Fibroblast of lung (primary cell): Measurements from ENCODE around the gene PRICKLE1. TPM values are rescaled to one million over a fixed set of nuclear protein-coding genes. Genes with fewer than 3 reads are reported as not detected.

Experiments
- DNase-seq, 2 donors: peaks; one replicate each; pipeline versions ENCODE4 v3.0.0 to v3.0.0-alpha.2; 2010; ENCODE audit warnings: low read depth in 2 of 2
- H2AFZ ChIP-seq: 2 replicates; pipeline ENCODE4 v1.5.1; 2012; ENCODE audit warnings: low read length, control low read depth, inconsistent platforms
- H3K27ac ChIP-seq: 2 replicates; pipeline ENCODE4 v1.5.1; 2011; ENCODE audit warnings: low read length, control low read depth; ENCODE audit not compliant: insufficient read depth
- H3K27me3 ChIP-seq: 2 replicates; pipeline ENCODE4 v1.5.1; 2011; ENCODE audit warnings: mild to moderate bottlenecking, low read length; ENCODE audit not compliant: control insufficient read depth, insufficient read depth
- H3K36me3 ChIP-seq: 2 replicates; pipeline ENCODE4 v1.5.1; 2011; ENCODE audit warnings: low read length; ENCODE audit not compliant: control insufficient read depth, insufficient read depth
- H3K4me1 ChIP-seq: 2 replicates; pipeline ENCODE4 v1.5.1; 2011; ENCODE audit warnings: low read length; ENCODE audit not compliant: control insufficient read depth, insufficient read depth; ENCODE audit errors: extremely low read depth
- H3K4me2 ChIP-seq: 2 replicates; pipeline ENCODE4 v1.5.1; 2011; ENCODE audit warnings: low read length, control low read depth; ENCODE audit not compliant: insufficient read depth; ENCODE audit errors: extremely low read depth
- H3K4me3 ChIP-seq, 4 experiments: fragments of 200-600 bp in 1 of 4; sonication (generic) in 1 of 4; replicated peaks in 1 of 4; 2 replicates each; pipeline ENCODE4 v1.5.1; 2011 to 2016; ENCODE audit warnings: low read length in 4 of 4, low read depth in 3 of 4, mild to moderate bottlenecking in 3 of 4, control low read depth in 2 of 4, inconsistent platforms in 1 of 4, mixed read lengths in 1 of 4; ENCODE audit not compliant: insufficient read depth in 1 of 4; ENCODE audit errors: control extremely low read depth in 1 of 4
- H3K79me2 ChIP-seq: 2 replicates; pipeline ENCODE4 v1.5.1; 2012; ENCODE audit warnings: mild to moderate bottlenecking, low read length, inconsistent platforms; ENCODE audit not compliant: control insufficient read depth, insufficient read depth
- H3K9ac ChIP-seq: 2 replicates; pipeline ENCODE4 v1.5.1; 2011; ENCODE audit warnings: mild to moderate bottlenecking, low read length, control low read depth; ENCODE audit not compliant: insufficient read depth
- H3K9me3 ChIP-seq: 2 replicates; pipeline ENCODE4 v1.5.1; 2012; ENCODE audit warnings: low read depth, low read length; ENCODE audit not compliant: control insufficient read depth, insufficient read depth
- H4K20me1 ChIP-seq: 2 replicates; pipeline ENCODE4 v1.5.1; 2011; ENCODE audit warnings: low read length; ENCODE audit not compliant: control insufficient read depth, insufficient read depth; ENCODE audit errors: extremely low read depth
- CTCF ChIP-seq, 2 donors: IDR thresholded peaks in 1 of 2; conservative IDR thresholded peaks in 1 of 2; 1 replicate in 1 of 2; 2 replicates in 1 of 2; pipeline ENCODE4 v1.5.1; 2011 to 2012; ENCODE audit warnings: low read length in 2 of 2, control low read depth in 1 of 2, inconsistent platforms in 1 of 2, low read depth in 1 of 2, mild to moderate bottlenecking in 1 of 2
- EZH2 ChIP-seq: IDR thresholded peaks from 2 replicates; pipeline ENCODE4 v1.5.1; 2012; ENCODE audit warnings: low read length, control low read depth, mild to moderate bottlenecking; ENCODE audit errors: missing control alignments
- polyA plus RNA-seq, 2 donors: library from polyadenylated mRNA; depleted of rRNA in 1 of 2; stranded (reverse) in 1 of 2; unstranded in 1 of 2; fragments of >200 nt; gene quantifications; 2 replicates each; pipeline ENCODE4 v1.2.1, GENCODE V29; 2011 to 2012; ENCODE audit warnings: missing spikeins in 1 of 2
- total RNA-seq: library from RNA; depleted of rRNA; stranded (reverse); fragments of >200 nt; gene quantifications from 2 replicates; pipeline ENCODE4 v1.2.1, GENCODE V29; 2014

Gene PRICKLE1
- total and polyA plus RNA-seq, 2 donors (not counting 1 experiment from before 2014, with no cell fraction given) = 3.4 to 9.6 TPM

GRCh38 chr12:42468341-42468821 lies 121.2 kb downstream of the PRICKLE1 start:
- Histone ChIP-seq H3K36me3 (peaks cover 2% of the 10 kb centered on the region), H4K20me1 (no peaks in the 10 kb centered on the region), H3K27me3 (no peaks in the 10 kb centered on the region), H2AFZ (no peak overlapping the region), H3K9ac (no peak overlapping the region), H3K27ac (no peak overlapping the region), H3K4me3 (no peak overlapping the region), H3K9me3 (no peaks in the 10 kb centered on the region), H3K4me2 (no peak overlapping the region), H3K79me2 (no peaks in the 10 kb centered on the region), H3K4me1 (no peaks in the 10 kb centered on the region)
- DNase-seq = peak in 1 of 2 donors; percentile 62
- no peak for TF ChIP-seq CTCF (conservative IDR thresholded peaks at IDR 0.05 in 1 of 2, IDR thresholded peaks at IDR 0.05 in 1 of 2; ENCODE audit: low read depth in 1 of 2, low read length in 2 of 2)
- no peak for TF ChIP-seq EZH2

- peaks cover 2% of the 10 kb centered on the region for H3K36me3 ChIP-seq
- no peak overlapping the region for H3K4me2 ChIP-seq
- H3K9ac ChIP-seq = no peak overlapping the region
- no peaks in the 10 kb centered on the region for H3K79me2 ChIP-seq
- DNase-seq = no peak
- H3K4me1 ChIP-seq = no peaks in the 10 kb centered on the region
- H3K27me3 ChIP-seq = no peaks in the 10 kb centered on the region
- no peaks in the 10 kb centered on the region for H4K20me1 ChIP-seq
- TF ChIP-seq EZH2 (no peak), CTCF (conservative IDR thresholded peaks at IDR 0.05 in 1 of 2, IDR thresholded peaks at IDR 0.05 in 1 of 2; ENCODE audit: low read depth in 1 of 2, low read length in 2 of 2) (no peak)
- no peak overlapping the region for H3K27ac ChIP-seq
- H3K9me3 ChIP-seq = no peaks in the 10 kb centered on the region
- no peak overlapping the region for H2AFZ ChIP-seq
- H3K4me3 ChIP-seq = no peak overlapping the region
Measured at GRCh38 chr12:42463671-42464070, 125.9 kb downstream of the PRICKLE1 start.

- no peak for DNase-seq
- no peak overlapping the region for H2AFZ ChIP-seq
- H3K4me2 ChIP-seq = no peak overlapping the region
- no peaks in the 10 kb centered on the region for H3K9me3 ChIP-seq
- H3K9ac ChIP-seq = no peak overlapping the region
- H3K4me3 ChIP-seq = no peak overlapping the region
- H3K79me2 ChIP-seq = no peaks in the 10 kb centered on the region
- H3K27me3 ChIP-seq = no peaks in the 10 kb centered on the region
- no peak overlapping the region for H3K27ac ChIP-seq
- peaks cover 2% of the 10 kb centered on the region for H3K36me3 ChIP-seq
- TF ChIP-seq EZH2 = no peak
- no peak for TF ChIP-seq CTCF (conservative IDR thresholded peaks at IDR 0.05 in 1 of 2, IDR thresholded peaks at IDR 0.05 in 1 of 2; ENCODE audit: low read depth in 1 of 2, low read length in 2 of 2)
- H3K4me1 ChIP-seq = no peaks in the 10 kb centered on the region
- no peaks in the 10 kb centered on the region for H4K20me1 ChIP-seq
Measured at GRCh38 chr12:42462486-42462885, 127.1 kb downstream of the PRICKLE1 start.
